HG03442 (cell line): ENCODE data around the gene ZNF556.

Experiments
- ATAC-seq: cut with Tn5 transposase; IDR thresholded peaks from one replicate; pipeline ENCODE4 v1.9.1; 2021; ENCODE audit warnings: mild to moderate bottlenecking, moderate library complexity; ENCODE audit not compliant: unreplicated experiment

The ZNF556 gene

GRCh38 chr19:2867025-2867991 is at the start of gene ZNF556:
TSS of gene ZNF556 (plus strand) at chr19:2867335. CDS start at chr19:2867422, 87 bp downstream.
- ATAC-seq: no peak

GRCh38 chr19:2819540-2820111 is 47.5 kb upstream of the ZNF556 start, which contains the start of gene ZNF554:
TSS of gene ZNF554 (plus strand) at chr19:2819868. CDS start at chr19:2820072, 204 bp downstream.
- ATAC-seq: peak; percentile 89

GRCh38 chr19:2820112-2820702 is 46.9 kb upstream of the ZNF556 start:
- peak; percentile 9 for ATAC-seq

GRCh38 chr19:2822846-2823245 is 44.3 kb upstream of the ZNF556 start:
- ATAC-seq: no peak

- no peak for ATAC-seq
Measured at GRCh38 chr19:2823646-2824045, 43.5 kb upstream of the ZNF556 start.

- no peak for ATAC-seq
Measured at GRCh38 chr19:2824129-2824528, 43.0 kb upstream of the ZNF556 start.

- ATAC-seq: no peak
Measured at GRCh38 chr19:2827022-2827421, 40.1 kb upstream of the ZNF556 start.

GRCh38 chr19:2827840-2828489 is 39.2 kb upstream of the ZNF556 start:
- ATAC-seq: no peak

GRCh38 chr19:2834294-2834871 is 32.8 kb upstream of the ZNF556 start:
- no peak for ATAC-seq

- ATAC-seq: no peak
Measured at GRCh38 chr19:2837430-2837829, 29.7 kb upstream of the ZNF556 start.

- peak; percentile 86 for ATAC-seq
Measured at GRCh38 chr19:2840794-2841791, 26.0 kb upstream of the ZNF556 start, which contains the start of gene ZNF555. TSS of gene ZNF555 (plus strand) at chr19:2841475. CDS start at chr19:2841573, 98 bp downstream.

- ATAC-seq: no peak
Measured at GRCh38 chr19:2841855-2842574, 25.1 kb upstream of the ZNF556 start.

GRCh38 chr19:2845107-2845506 is 22.0 kb upstream of the ZNF556 start:
- ATAC-seq: no peak

GRCh38 chr19:2846180-2846894 is 20.8 kb upstream of the ZNF556 start:
- no peak for ATAC-seq

GRCh38 chr19:2847507-2847906 is 19.6 kb upstream of the ZNF556 start:
- ATAC-seq: no peak

- ATAC-seq: no peak
Measured at GRCh38 chr19:2848616-2849015, 18.5 kb upstream of the ZNF556 start.

- no peak for ATAC-seq
Measured at GRCh38 chr19:2850256-2850925, 16.7 kb upstream of the ZNF556 start.

GRCh38 chr19:2852598-2852997 is 14.5 kb upstream of the ZNF556 start:
- no peak for ATAC-seq
